Measurements from ENCODE around the gene EYS.
"Not testable (repeated sequence)": the region's sequence is repeated elsewhere in the genome, so short reads cannot be mapped to it uniquely, and the experiment has no call there.

The EYS gene

GRCh38 chr6:63904650-63905248 lies 1802.3 kb downstream of the EYS start:
- Histone ChIP-seq H3K9me3 (ENCODE audit: control insufficient read depth in 2 of 2, low read length in 2 of 2) (no peaks in the 10 kb centered on the region), H3K4me1 (ENCODE audit: control insufficient read depth in 2 of 2, insufficient read depth in 2 of 2, low read length in 2 of 2) (no peaks in the 10 kb centered on the region), H3K9ac (ENCODE audit: low read depth in 1 of 2, low read length in 2 of 2) (no peak overlapping the region), H3K36me3 (ENCODE audit: control insufficient read depth in 2 of 2, insufficient read depth in 2 of 2, low read length in 2 of 2) (no peaks in the 10 kb centered on the region), H3K4me3 (ENCODE audit: low read length in 2 of 2) (no peak overlapping the region), H3K27me3 (ENCODE audit: control insufficient read depth in 2 of 2, insufficient read depth in 2 of 2, low read length in 2 of 2) (no peaks in the 10 kb centered on the region), H3K27ac (ENCODE audit: low read depth in 2 of 2, low read length in 2 of 2) (no peak overlapping the region)

- Histone ChIP-seq H3K27me3 (ENCODE audit: control insufficient read depth in 2 of 2, insufficient read depth in 2 of 2, low read length in 2 of 2) (no peaks in the 10 kb centered on the region), H3K9ac (ENCODE audit: low read depth in 1 of 2, low read length in 2 of 2) (no peak overlapping the region), H3K9me3 (ENCODE audit: control insufficient read depth in 2 of 2, low read length in 2 of 2) (no peaks in the 10 kb centered on the region), H3K27ac (ENCODE audit: low read depth in 2 of 2, low read length in 2 of 2) (no peak overlapping the region), H3K4me3 (ENCODE audit: low read length in 2 of 2) (no peak overlapping the region), H3K36me3 (ENCODE audit: control insufficient read depth in 2 of 2, insufficient read depth in 2 of 2, low read length in 2 of 2) (no peaks in the 10 kb centered on the region), H3K4me1 (ENCODE audit: control insufficient read depth in 2 of 2, insufficient read depth in 2 of 2, low read length in 2 of 2) (no peaks in the 10 kb centered on the region)
Measured at GRCh38 chr6:63899550-63899949, 1807.5 kb downstream of the EYS start.

- Histone ChIP-seq H3K36me3 (ENCODE audit: control insufficient read depth in 2 of 2, insufficient read depth in 2 of 2, low read length in 2 of 2) (no peaks in the 10 kb centered on the region), H3K4me3 (ENCODE audit: low read length in 2 of 2) (no peak overlapping the region), H3K27me3 (ENCODE audit: control insufficient read depth in 2 of 2, insufficient read depth in 2 of 2, low read length in 2 of 2) (no peaks in the 10 kb centered on the region), H3K4me1 (ENCODE audit: control insufficient read depth in 2 of 2, insufficient read depth in 2 of 2, low read length in 2 of 2) (no peaks in the 10 kb centered on the region), H3K9me3 (ENCODE audit: control insufficient read depth in 2 of 2, low read length in 2 of 2) (no peaks in the 10 kb centered on the region), H3K9ac (ENCODE audit: low read depth in 1 of 2, low read length in 2 of 2) (no peak overlapping the region), H3K27ac (ENCODE audit: low read depth in 2 of 2, low read length in 2 of 2) (no peak overlapping the region)
Measured at GRCh38 chr6:63897952-63898351, 1809.1 kb downstream of the EYS start.

- H3K36me3 ChIP-seq (ENCODE audit: control insufficient read depth in 2 of 2, insufficient read depth in 2 of 2, low read length in 2 of 2): no peaks in the 10 kb centered on the region
- no peak overlapping the region for H3K9ac ChIP-seq (ENCODE audit: low read depth in 1 of 2, low read length in 2 of 2)
- H3K27me3 ChIP-seq (ENCODE audit: control insufficient read depth in 2 of 2, insufficient read depth in 2 of 2, low read length in 2 of 2): no peaks in the 10 kb centered on the region
- no peaks in the 10 kb centered on the region for H3K4me1 ChIP-seq (ENCODE audit: control insufficient read depth in 2 of 2, insufficient read depth in 2 of 2, low read length in 2 of 2)
- no peaks in the 10 kb centered on the region for H3K9me3 ChIP-seq (ENCODE audit: control insufficient read depth in 2 of 2, low read length in 2 of 2)
- no peak overlapping the region for H3K4me3 ChIP-seq (ENCODE audit: low read length in 2 of 2)
- no peak overlapping the region for H3K27ac ChIP-seq (ENCODE audit: low read depth in 2 of 2, low read length in 2 of 2)
Measured at GRCh38 chr6:63897459-63897858, 1809.6 kb downstream of the EYS start.

GRCh38 chr6:63888416-63888815 lies 1818.6 kb downstream of the EYS start:
- Histone ChIP-seq H3K27ac (ENCODE audit: low read depth in 2 of 2, low read length in 2 of 2) (no peak overlapping the region), H3K9me3 (ENCODE audit: control insufficient read depth in 2 of 2, low read length in 2 of 2) (no peaks in the 10 kb centered on the region), H3K27me3 (ENCODE audit: control insufficient read depth in 2 of 2, insufficient read depth in 2 of 2, low read length in 2 of 2) (no peaks in the 10 kb centered on the region), H3K9ac (ENCODE audit: low read depth in 1 of 2, low read length in 2 of 2) (no peak overlapping the region), H3K4me3 (ENCODE audit: low read length in 2 of 2) (no peak overlapping the region), H3K36me3 (ENCODE audit: control insufficient read depth in 2 of 2, insufficient read depth in 2 of 2, low read length in 2 of 2) (no peaks in the 10 kb centered on the region), H3K4me1 (ENCODE audit: control insufficient read depth in 2 of 2, insufficient read depth in 2 of 2, low read length in 2 of 2) (no peaks in the 10 kb centered on the region)

- H3K9me3 ChIP-seq (ENCODE audit: control insufficient read depth in 2 of 2, low read length in 2 of 2); H3K36me3 ChIP-seq (ENCODE audit: control insufficient read depth in 2 of 2, insufficient read depth in 2 of 2, low read length in 2 of 2); H3K9ac ChIP-seq (ENCODE audit: low read depth in 1 of 2, low read length in 2 of 2): not testable (repeated sequence)
Measured at GRCh38 chr6:63887804-63888203, 1819.2 kb downstream of the EYS start.

GRCh38 chr6:63887002-63887751 lies 1819.8 kb downstream of the EYS start:
- H3K36me3 ChIP-seq (ENCODE audit: control insufficient read depth in 2 of 2, insufficient read depth in 2 of 2, low read length in 2 of 2): no peaks in the 10 kb centered on the region
- H3K27me3 ChIP-seq (ENCODE audit: control insufficient read depth in 2 of 2, insufficient read depth in 2 of 2, low read length in 2 of 2): no peaks in the 10 kb centered on the region
- no peak overlapping the region for H3K9ac ChIP-seq (ENCODE audit: low read depth in 1 of 2, low read length in 2 of 2)
- H3K4me3 ChIP-seq (ENCODE audit: low read length in 2 of 2): no peak overlapping the region
- no peak overlapping the region for H3K27ac ChIP-seq (ENCODE audit: low read depth in 2 of 2, low read length in 2 of 2)
- H3K4me1 ChIP-seq (ENCODE audit: control insufficient read depth in 2 of 2, insufficient read depth in 2 of 2, low read length in 2 of 2): no peaks in the 10 kb centered on the region
- no peaks in the 10 kb centered on the region for H3K9me3 ChIP-seq (ENCODE audit: control insufficient read depth in 2 of 2, low read length in 2 of 2)

More at GRCh38 chr6:63887804-63888203, 1819.2 kb downstream of the EYS start:
- not testable (repeated sequence) for H3K4me3 ChIP-seq (ENCODE audit: low read length in 2 of 2); H3K27ac ChIP-seq (ENCODE audit: low read depth in 2 of 2, low read length in 2 of 2); H3K27me3 ChIP-seq (ENCODE audit: control insufficient read depth in 2 of 2, insufficient read depth in 2 of 2, low read length in 2 of 2); H3K4me1 ChIP-seq (ENCODE audit: control insufficient read depth in 2 of 2, insufficient read depth in 2 of 2, low read length in 2 of 2)

GRCh38 chr6:63886341-63886740 lies 1820.7 kb downstream of the EYS start:
- no peaks in the 10 kb centered on the region for H3K36me3 ChIP-seq (ENCODE audit: control insufficient read depth in 2 of 2, insufficient read depth in 2 of 2, low read length in 2 of 2)
- no peaks in the 10 kb centered on the region for H3K4me1 ChIP-seq (ENCODE audit: control insufficient read depth in 2 of 2, insufficient read depth in 2 of 2, low read length in 2 of 2)
- H3K9ac ChIP-seq (ENCODE audit: low read depth in 1 of 2, low read length in 2 of 2): no peak overlapping the region
- H3K9me3 ChIP-seq (ENCODE audit: control insufficient read depth in 2 of 2, low read length in 2 of 2): no peaks in the 10 kb centered on the region
- H3K27ac ChIP-seq (ENCODE audit: low read depth in 2 of 2, low read length in 2 of 2): no peak overlapping the region
- H3K27me3 ChIP-seq (ENCODE audit: control insufficient read depth in 2 of 2, insufficient read depth in 2 of 2, low read length in 2 of 2): no peaks in the 10 kb centered on the region
- H3K4me3 ChIP-seq (ENCODE audit: low read length in 2 of 2): no peak overlapping the region

- Histone ChIP-seq H3K36me3 (ENCODE audit: control insufficient read depth in 2 of 2, insufficient read depth in 2 of 2, low read length in 2 of 2) (no peaks in the 10 kb centered on the region), H3K27ac (ENCODE audit: low read depth in 2 of 2, low read length in 2 of 2) (no peak overlapping the region), H3K9me3 (ENCODE audit: control insufficient read depth in 2 of 2, low read length in 2 of 2) (no peaks in the 10 kb centered on the region), H3K27me3 (ENCODE audit: control insufficient read depth in 2 of 2, insufficient read depth in 2 of 2, low read length in 2 of 2) (no peaks in the 10 kb centered on the region), H3K9ac (ENCODE audit: low read depth in 1 of 2, low read length in 2 of 2) (no peak overlapping the region), H3K4me3 (ENCODE audit: low read length in 2 of 2) (no peak overlapping the region), H3K4me1 (ENCODE audit: control insufficient read depth in 2 of 2, insufficient read depth in 2 of 2, low read length in 2 of 2) (no peaks in the 10 kb centered on the region)
Measured at GRCh38 chr6:63883597-63883996, 1823.4 kb downstream of the EYS start.

- no peaks in the 10 kb centered on the region for H3K27me3 ChIP-seq (ENCODE audit: control insufficient read depth in 2 of 2, insufficient read depth in 2 of 2, low read length in 2 of 2)
- H3K4me1 ChIP-seq (ENCODE audit: control insufficient read depth in 2 of 2, insufficient read depth in 2 of 2, low read length in 2 of 2): no peaks in the 10 kb centered on the region
- no peaks in the 10 kb centered on the region for H3K9me3 ChIP-seq (ENCODE audit: control insufficient read depth in 2 of 2, low read length in 2 of 2)
- no peaks in the 10 kb centered on the region for H3K36me3 ChIP-seq (ENCODE audit: control insufficient read depth in 2 of 2, insufficient read depth in 2 of 2, low read length in 2 of 2)
- H3K9ac ChIP-seq (ENCODE audit: low read depth in 1 of 2, low read length in 2 of 2): no peak overlapping the region
- H3K4me3 ChIP-seq (ENCODE audit: low read length in 2 of 2): no peak overlapping the region
- H3K27ac ChIP-seq (ENCODE audit: low read depth in 2 of 2, low read length in 2 of 2): no peak overlapping the region
Measured at GRCh38 chr6:63882208-63882607, 1824.8 kb downstream of the EYS start.
